ENCODE measurements around the gene CD3G. TPM values are rescaled to one million over a fixed set of nuclear protein-coding genes. Genes with fewer than 3 reads are reported as not detected.
"Not testable (repeated sequence)": the region's sequence is repeated elsewhere in the genome, so short reads cannot be mapped to it uniquely, and the experiment has no call there.

The CD3G gene
- total and polyA plus RNA-seq, 9 donors = 0.15 to 1.4 (median 0.40) TPM; not detected in 1

GRCh38 chr11:118398791-118399559, 54.8 kb downstream of the CD3G start:
- WGBS, 3 donors = 52 to 64% (median 57%) methylated on average over 3 of the region's 3 CpGs
- H3K9me3 ChIP-seq = no peaks in the 10 kb centered on the region
- TF ChIP-seq CTCF (IDR thresholded peaks at IDR 0.05) = no peak
- no peak for TF ChIP-seq POLR2A (IDR thresholded peaks at IDR 0.05)
- no peak for TF ChIP-seq EP300 (IDR thresholded peaks at IDR 0.05)
- no peaks in the 10 kb centered on the region for H3K27me3 ChIP-seq
- DNase-seq = no peak
- H3K4me3 ChIP-seq = no peak overlapping the region
- peaks cover 6% of the 10 kb centered on the region for H3K4me1 ChIP-seq (ENCODE audit: insufficient read depth)
- intact Hi-C loops (cut with DNase I) = loop anchor here in 1 of 4 donors (10.0 kb wide), 1 partner anchor 96 kb away; no protein-coding TSS in a partner anchor
- H3K36me3 ChIP-seq = no peaks in the 10 kb centered on the region
- H3K27ac ChIP-seq = no peak overlapping the region

- TF ChIP-seq POLR2A (IDR thresholded peaks at IDR 0.05) = peak; percentile 31
- no peak for TF ChIP-seq CTCF (IDR thresholded peaks at IDR 0.05)
- no peak for TF ChIP-seq EP300 (IDR thresholded peaks at IDR 0.05)
- Histone ChIP-seq H3K9me3 (no peaks in the 10 kb centered on the region), H3K27ac (peak within 1 kb of the TSS; percentile 26 to 83), H3K4me1 (ENCODE audit: insufficient read depth) (peaks cover 6% of the 10 kb centered on the region), H3K36me3 (no peaks in the 10 kb centered on the region), H3K4me3 (peak within 1 kb of the TSS; percentile 98), H3K27me3 (no peaks in the 10 kb centered on the region)
- 0 to 1% (median 1%) methylated on average over 51 of the region's 51 CpGs for WGBS, 3 donors
- intact Hi-C loops (cut with DNase I) = loop anchor here in 2 of 4 donors (5.0 to 10.0 kb wide), 3 partner anchors 36 to 86 kb away; partner anchors contain the start of gene KMT2A (in 2 of the 2)
- DNase-seq = peak; percentile 89 to 95 (median 91)
These were observed 57.2 kb downstream of the CD3G start, which contains the start of gene ATP5MG for GRCh38 chr11:118401151-118401879. Gene ATP5MG (plus strand): TSS chr11:118401606. CDS start chr11:118401666, 60 bp downstream.

- Histone ChIP-seq H3K4me1 (ENCODE audit: insufficient read depth) (peaks cover 9% of the 10 kb centered on the region), H3K4me3 (peak overlapping the region; percentile 98), H3K36me3 (no peaks in the 10 kb centered on the region), H3K9me3 (no peaks in the 10 kb centered on the region), H3K27ac (no peak overlapping the region), H3K27me3 (no peaks in the 10 kb centered on the region)
- TF ChIP-seq CTCF (IDR thresholded peaks at IDR 0.05) = no peak
- TF ChIP-seq POLR2A (IDR thresholded peaks at IDR 0.05) = no peak
- TF ChIP-seq EP300 (IDR thresholded peaks at IDR 0.05) = no peak
- WGBS, 3 donors = 0 to 1% (median 1%) methylated on average over 22 of the region's 22 CpGs
- DNase-seq = no peak
- intact Hi-C loops (cut with DNase I) = loop anchor here in 2 of 4 donors (5.0 to 10.0 kb wide), 3 partner anchors 35 to 85 kb away; partner anchors contain the start of gene KMT2A (in 2 of the 2)
These were observed 57.9 kb downstream of the CD3G start for GRCh38 chr11:118401880-118402590.

GRCh38 chr11:118402594-118402993, 58.5 kb downstream of the CD3G start:
- H3K27me3 ChIP-seq; H3K4me1 ChIP-seq (ENCODE audit: insufficient read depth); H3K9me3 ChIP-seq; DNase-seq; H3K36me3 ChIP-seq; H3K27ac ChIP-seq: not testable (repeated sequence)
- WGBS, 3 donors = 69 to 74% (median 73%) methylated on average over 7 of the region's 7 CpGs
- intact Hi-C loops (cut with DNase I) = loop anchor here in 2 of 4 donors (5.0 to 10.0 kb wide), 3 partner anchors 35 to 85 kb away; partner anchors contain the start of gene KMT2A (in 2 of the 2)
- H3K4me3 ChIP-seq = peak overlapping the region; percentile 98

Small RNA genes lying within 50 kb of the gene (small RNA-seq; reads per million reads assigned to genes)
- not detected for gene AP001582.1

Other genes with a start within 250 kb of the CD3G start
- 1 to 10 TPM in 1 of 7 donors, under 1 TPM in 6; 0.10 to 2.9 (median 0.52) TPM for gene SCN4B, start 191.5 kb upstream of the CD3G start, total RNA-seq
- gene SCN4B, start 191.5 kb upstream of the CD3G start, polyA plus RNA-seq = 10 to 100 TPM in 1 of 2 donors, under 1 TPM in 1; 0.50 to 13.3 TPM
- 1 to 10 TPM in 2 of 7 donors, under 1 TPM in 5; 0.11 to 1.3 (median 0.35) TPM for gene SCN2B, start 167.7 kb upstream of the CD3G start, total RNA-seq
- gene SCN2B, start 167.7 kb upstream of the CD3G start, polyA plus RNA-seq = 1 to 10 TPM in 1 of 2 donors, under 1 TPM in 1; 0.38 to 2.1 TPM
- 1 to 10 TPM in 6 of 7 donors, under 1 TPM in 1; 0.79 to 5.1 (median 1.8) TPM for gene JAML, start 119.3 kb upstream of the CD3G start, total RNA-seq
- 10 to 100 TPM in 1 of 2 donors, 1 to 10 TPM in 1; 2.0 to 18.0 TPM for gene JAML, start 119.3 kb upstream of the CD3G start, polyA plus RNA-seq
- gene MPZL3, start 92.0 kb upstream of the CD3G start, total RNA-seq = 1 to 10 TPM in 4 of 7 donors, under 1 TPM in 3; 0.25 to 7.0 (median 1.0) TPM
- gene MPZL3, start 92.0 kb upstream of the CD3G start, polyA plus RNA-seq = 1 to 10 TPM in 1 of 2 donors, under 1 TPM in 1; 0.52 to 1.2 TPM
- 10 to 100 TPM in 4 of 7 donors, 1 to 10 TPM in 3; 4.4 to 42.5 (median 13.2) TPM for gene MPZL2, start 80.0 kb upstream of the CD3G start, total RNA-seq
- gene MPZL2, start 80.0 kb upstream of the CD3G start, polyA plus RNA-seq = 1 to 10 TPM; 5.7 to 9.6 TPM
- 1 to 10 TPM in 2 of 7 donors, under 1 TPM in 4, not detected in 1; 0.36 to 2.5 (median 0.59) TPM for gene CD3E, start 39.6 kb upstream of the CD3G start, total RNA-seq
- 10 to 100 TPM in 1 of 2 donors, under 1 TPM in 1; 0.94 to 11.0 TPM for gene CD3E, start 39.6 kb upstream of the CD3G start, polyA plus RNA-seq
- gene CD3D, start 1.6 kb upstream of the CD3G start, total RNA-seq = 1 to 10 TPM in 4 of 7 donors, under 1 TPM in 2, not detected in 1; 0.47 to 7.7 (median 1.4) TPM
- gene CD3D, start 1.6 kb upstream of the CD3G start, polyA plus RNA-seq = 10 to 100 TPM in 1 of 2 donors, under 1 TPM in 1; 0.85 to 11.6 TPM
- gene UBE4A, start 15.3 kb downstream of the CD3G start, total RNA-seq = 10 to 100 TPM; 23.7 to 34.7 (median 29.4) TPM
- gene UBE4A, start 15.3 kb downstream of the CD3G start, polyA plus RNA-seq = 10 to 100 TPM; 12.2 to 28.8 TPM
- gene ATP5MG, start 57.3 kb downstream of the CD3G start, total RNA-seq = 100 to 1,000 TPM in 5 of 7 donors, 10 to 100 TPM in 2; 70.5 to 201 (median 155) TPM
- 100 to 1,000 TPM; 162 to 450 TPM for gene ATP5MG, start 57.3 kb downstream of the CD3G start, polyA plus RNA-seq
- gene KMT2A, start 92.1 kb downstream of the CD3G start, total RNA-seq = 100 to 1,000 TPM in 2 of 7 donors, 10 to 100 TPM in 5; 72.0 to 107 (median 82.0) TPM
- 10 to 100 TPM; 25.8 to 45.2 TPM for gene KMT2A, start 92.1 kb downstream of the CD3G start, polyA plus RNA-seq
- under 1 TPM in 4 of 7 donors, not detected in 3; 0.23 to 0.38 (median 0.37) TPM for gene TTC36, start 183.1 kb downstream of the CD3G start, total RNA-seq
- gene TTC36, start 183.1 kb downstream of the CD3G start, polyA plus RNA-seq = under 1 TPM in 1 of 2 donors, not detected in 1; 0.18 TPM
- gene TMEM25, start 186.8 kb downstream of the CD3G start, total RNA-seq = 10 to 100 TPM; 22.1 to 45.1 (median 32.7) TPM
- gene TMEM25, start 186.8 kb downstream of the CD3G start, polyA plus RNA-seq = 10 to 100 TPM; 24.2 to 27.1 TPM
- 10 to 100 TPM; 22.2 to 42.6 (median 27.9) TPM for gene IFT46, start 221.6 kb downstream of the CD3G start, total RNA-seq
- gene IFT46, start 221.6 kb downstream of the CD3G start, polyA plus RNA-seq = 10 to 100 TPM; 22.8 to 53.1 TPM
- gene ARCN1, start 228.1 kb downstream of the CD3G start, total RNA-seq = 100 to 1,000 TPM in 5 of 7 donors, 10 to 100 TPM in 2; 60.2 to 151 (median 125) TPM
- 100 to 1,000 TPM in 1 of 2 donors, 10 to 100 TPM in 1; 67.3 to 154 TPM for gene ARCN1, start 228.1 kb downstream of the CD3G start, polyA plus RNA-seq

Data from ovary (tissue), 9 donors.